ENCODE data around the gene ABCC11. TPM values are rescaled to one million over a fixed set of nuclear protein-coding genes. Genes with fewer than 3 reads are reported as not detected.
A peak's percentile ranks its signal among the peaks of the same experiment; 100 is the strongest.

The ABCC11 gene
- total and polyA plus RNA-seq, 2 of the 13 experiments (the other 11 are each of a cell fraction or from before 2014, with no cell fraction given), result 1.0 to 1.4 TPM

- TF ChIP-seq AKNA (CRISPR knock-in tag; IDR thresholded peaks at IDR 0.05; ENCODE audit: borderline replicate concordance), result no peak
- no peak for TF ChIP-seq ZSCAN12 (CRISPR knock-in tag; IDR thresholded peaks at IDR 0.05)
- peak; percentile 54 for TF ChIP-seq ZFP91 (CRISPR knock-in tag; IDR thresholded peaks at IDR 0.05; ENCODE audit: borderline replicate concordance)
- TF ChIP-seq SAFB2 (CRISPR knock-in tag; IDR thresholded peaks at IDR 0.05; ENCODE audit: borderline replicate concordance, low read depth), result peak; percentile 87; the same call in 1 of the 2 replicates
- TF ChIP-seq ZNF547 (CRISPR knock-in tag; IDR thresholded peaks at IDR 0.05), result no peak; the same call in 1 of the 2 replicates
- peak; percentile 63; the same call in 1 of the 2 replicates for TF ChIP-seq ZNF552 (CRISPR knock-in tag; IDR thresholded peaks at IDR 0.05; ENCODE audit: borderline replicate concordance)
- peak; percentile 60 for TF ChIP-seq YY1 (IDR thresholded peaks at IDR 0.05; ENCODE audit: insufficient read depth, insufficient replicate concordance, low read depth, low read length)
- peak; percentile 94 for TF ChIP-seq TGIF2 (CRISPR knock-in tag; IDR thresholded peaks at IDR 0.05)
- TF ChIP-seq SNAPC5 (CRISPR knock-in tag; IDR thresholded peaks at IDR 0.05; ENCODE audit: borderline replicate concordance), result no peak
- peak; percentile 100 for TF ChIP-seq PAXIP1 (CRISPR knock-in tag; conservative IDR thresholded peaks at IDR 0.05)
- peak; percentile 61; the same call in 1 of the 2 replicates for TF ChIP-seq RBFOX2 (IDR thresholded peaks at IDR 0.05; ENCODE audit: low read depth, low read length)
- TF ChIP-seq STAT5B (CRISPR knock-in tag; IDR thresholded peaks at IDR 0.05), result 0 out of 2 replicates have a peak, but pooled peaks have one; percentile 37
- peak; percentile 86 for TF ChIP-seq ISL2 (CRISPR knock-in tag; IDR thresholded peaks at IDR 0.05)
- TF ChIP-seq KLF12 (CRISPR knock-in tag; IDR thresholded peaks at IDR 0.05; ENCODE audit: borderline replicate concordance), result 0 out of 2 replicates have a peak, but pooled peaks have one; percentile 14
- TF ChIP-seq IKZF5 (CRISPR knock-in tag; IDR thresholded peaks at IDR 0.05), result peak; percentile 100
- no peak for TF ChIP-seq ZNF251 (CRISPR knock-in tag; IDR thresholded peaks at IDR 0.05)
Measured at GRCh38 chr16:48203974-48204824, 43.1 kb downstream of the ABCC11 start (continued).

Data from HepG2 (cell line).